NCI-H128 (cell line): ENCODE data around the gene NCAPD2.
A peak's percentile ranks its signal among the peaks of the same experiment; 100 is the strongest.
"Not testable (repeated sequence)": the region's sequence is repeated elsewhere in the genome, so short reads cannot be mapped to it uniquely, and the experiment has no call there.

Experiments used
- DNase-seq: peaks from one replicate; lab custom pipeline; 2025; ENCODE audit not compliant: unreplicated experiment; lab: John Stamatoyannopoulos, UW

NCAPD2 gene

DNA sequence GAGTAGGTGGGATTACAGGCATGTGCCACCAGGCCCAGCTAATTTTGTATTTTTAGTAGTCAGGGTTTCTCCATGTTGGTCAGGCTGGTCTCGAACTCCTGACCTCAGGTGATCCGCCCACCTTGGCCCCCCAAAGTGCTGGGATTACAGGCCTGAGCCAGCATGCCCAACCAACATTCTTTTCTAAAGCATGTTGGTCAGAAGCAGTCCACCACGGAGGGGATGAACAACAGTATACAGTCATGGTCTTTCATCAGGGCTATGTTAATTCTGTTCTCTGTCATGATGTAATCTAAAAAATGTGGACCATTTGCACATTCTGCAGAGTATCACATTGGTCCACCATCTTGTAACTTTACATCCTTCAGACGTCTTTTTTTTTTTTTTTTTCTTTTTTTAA lies 4.5 kb upstream of the NCAPD2 start:
- DNase-seq, result no peak

DNA sequence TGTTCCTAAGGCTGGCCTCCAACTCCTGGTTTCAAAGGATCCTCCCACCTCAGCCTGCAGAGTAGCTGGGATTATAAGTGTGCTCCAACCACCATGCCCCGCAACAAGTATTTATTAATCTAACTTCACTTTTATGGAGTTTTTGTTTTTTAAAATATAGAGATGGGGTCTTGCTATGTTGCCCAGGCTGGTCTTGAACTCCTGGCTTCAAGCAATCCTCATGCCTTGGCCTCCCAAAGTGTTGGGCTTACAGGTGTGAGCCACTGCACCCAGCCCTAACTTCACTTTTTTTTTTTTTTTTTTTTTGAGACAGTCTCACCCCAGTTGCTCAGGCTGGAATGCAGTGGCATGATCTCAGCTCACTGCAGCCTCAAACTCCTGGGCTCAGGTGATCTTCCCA lies 3.2 kb upstream of the NCAPD2 start:
- DNase-seq, result not testable (repeated sequence)

DNA sequence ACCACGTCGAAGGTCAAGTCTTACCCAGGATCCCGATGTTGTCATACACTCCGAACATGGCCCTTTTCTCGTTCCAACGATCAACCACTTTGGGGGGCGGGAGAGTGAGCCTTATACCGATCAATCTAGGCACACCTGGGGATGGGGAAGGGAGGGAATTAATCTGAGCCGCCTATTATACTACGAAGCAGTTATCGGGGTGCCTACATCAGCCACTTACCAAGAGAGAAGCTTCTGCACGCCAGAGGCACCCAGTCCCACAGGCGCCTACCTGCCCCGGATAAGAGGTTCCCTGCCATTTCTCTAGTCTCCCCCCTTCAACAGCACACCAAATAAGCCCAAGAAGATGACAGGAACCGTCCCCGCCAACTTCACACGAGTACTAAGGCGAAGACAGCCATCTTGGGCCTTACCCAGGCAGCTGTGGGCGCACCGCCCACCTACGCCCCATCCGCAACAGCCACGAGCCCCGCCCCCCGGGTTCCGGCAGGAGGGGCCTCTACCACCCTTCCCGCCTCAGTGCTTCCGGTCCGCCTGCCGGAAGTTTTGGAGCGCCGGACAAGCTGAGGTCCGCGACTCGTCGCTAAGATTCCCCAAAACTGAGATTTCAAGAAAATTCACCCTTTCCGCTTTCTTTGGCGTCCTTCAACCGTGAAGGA lies 935 bp upstream of the NCAPD2 start, which contains the start of gene MRPL51:
MRPL51 (minus strand) TSS at position 425 of the 659 bp plus-strand sequence; CDS start at position 299, 126 bp downstream.
- DNase-seq, result peak; percentile 96

DNA sequence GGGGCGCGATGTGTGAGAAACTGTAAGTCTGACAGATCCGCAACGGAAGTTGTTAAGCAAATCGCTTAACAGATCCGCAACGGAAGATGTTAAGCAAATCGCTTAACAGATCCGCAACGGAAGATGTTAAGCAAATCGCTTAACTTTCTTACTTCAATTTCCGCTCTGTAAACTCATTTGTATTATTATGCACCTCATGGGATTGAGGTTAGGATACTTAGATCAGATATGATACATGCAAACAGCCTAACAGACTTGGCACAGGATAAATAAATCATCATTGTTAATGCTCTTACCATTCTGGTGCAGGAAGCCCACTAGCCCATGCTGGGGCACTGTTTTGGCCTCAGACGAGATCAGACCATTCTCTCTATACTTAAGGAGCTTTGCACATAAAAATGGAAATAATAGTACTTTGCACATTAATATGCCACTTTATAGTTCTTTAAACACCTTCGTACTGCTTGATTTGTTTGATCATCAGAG lies 399 bp downstream of the NCAPD2 start:
- no peak for DNase-seq

DNA sequence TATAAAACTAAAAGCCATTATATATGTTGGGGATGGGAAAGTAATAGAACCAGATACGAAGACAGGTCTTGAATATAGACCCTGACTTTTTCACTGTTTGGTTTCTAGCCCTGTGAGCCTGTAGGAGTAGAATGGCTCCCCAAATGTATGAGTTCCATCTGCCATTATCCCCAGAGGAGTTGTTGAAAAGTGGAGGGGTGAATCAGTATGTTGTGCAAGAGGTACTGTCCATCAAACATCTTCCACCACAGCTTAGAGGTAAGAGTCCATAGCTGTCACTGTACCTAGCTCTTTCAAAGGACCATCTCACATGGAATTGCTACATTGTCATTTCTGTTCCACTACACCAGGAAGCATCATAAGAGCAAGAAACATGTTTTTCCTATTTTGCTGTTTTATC lies 1.1 kb downstream of the NCAPD2 start:
- peak; percentile 2 for DNase-seq

DNA sequence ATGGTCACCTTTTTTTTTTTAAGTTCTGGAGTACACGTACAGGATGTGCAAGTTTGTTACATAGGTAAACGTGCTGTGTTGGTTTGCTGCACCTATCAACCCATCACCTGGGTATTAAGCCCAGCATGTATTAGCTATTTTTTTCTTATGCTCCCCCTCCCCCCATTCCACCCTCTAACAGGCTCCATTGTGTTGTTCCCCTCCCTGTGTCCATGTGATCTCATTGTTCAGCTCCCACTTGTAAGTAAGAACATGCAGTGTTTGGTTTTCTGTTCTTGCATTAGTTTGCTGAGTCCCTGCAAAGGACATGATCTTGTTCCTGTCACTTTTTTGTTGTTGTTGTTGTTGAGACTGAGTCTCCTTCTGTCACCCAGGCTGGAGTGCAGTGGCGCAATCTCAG lies 3.4 kb downstream of the NCAPD2 start:
- DNase-seq, result not testable (repeated sequence)

DNA sequence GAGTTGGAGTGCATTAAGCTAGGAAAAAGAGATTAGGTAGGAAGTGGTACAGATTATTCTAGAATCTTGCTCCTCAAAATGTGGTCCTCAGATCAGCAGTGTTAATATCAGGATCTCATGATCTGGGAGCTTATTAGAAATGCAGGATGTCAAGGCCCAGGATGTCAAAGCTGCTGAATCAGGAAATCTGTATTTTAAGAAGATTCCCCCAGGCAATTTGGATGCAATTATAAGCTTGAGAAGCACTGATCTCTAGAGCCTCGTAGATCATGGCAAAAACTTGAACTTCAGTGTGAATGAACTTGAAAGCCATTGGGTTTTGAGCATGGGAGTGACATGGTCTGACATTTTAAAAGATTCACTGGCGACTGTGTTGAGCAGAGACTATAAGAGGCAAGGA lies 6.6 kb downstream of the NCAPD2 start:
- DNase-seq, result no peak

DNA sequence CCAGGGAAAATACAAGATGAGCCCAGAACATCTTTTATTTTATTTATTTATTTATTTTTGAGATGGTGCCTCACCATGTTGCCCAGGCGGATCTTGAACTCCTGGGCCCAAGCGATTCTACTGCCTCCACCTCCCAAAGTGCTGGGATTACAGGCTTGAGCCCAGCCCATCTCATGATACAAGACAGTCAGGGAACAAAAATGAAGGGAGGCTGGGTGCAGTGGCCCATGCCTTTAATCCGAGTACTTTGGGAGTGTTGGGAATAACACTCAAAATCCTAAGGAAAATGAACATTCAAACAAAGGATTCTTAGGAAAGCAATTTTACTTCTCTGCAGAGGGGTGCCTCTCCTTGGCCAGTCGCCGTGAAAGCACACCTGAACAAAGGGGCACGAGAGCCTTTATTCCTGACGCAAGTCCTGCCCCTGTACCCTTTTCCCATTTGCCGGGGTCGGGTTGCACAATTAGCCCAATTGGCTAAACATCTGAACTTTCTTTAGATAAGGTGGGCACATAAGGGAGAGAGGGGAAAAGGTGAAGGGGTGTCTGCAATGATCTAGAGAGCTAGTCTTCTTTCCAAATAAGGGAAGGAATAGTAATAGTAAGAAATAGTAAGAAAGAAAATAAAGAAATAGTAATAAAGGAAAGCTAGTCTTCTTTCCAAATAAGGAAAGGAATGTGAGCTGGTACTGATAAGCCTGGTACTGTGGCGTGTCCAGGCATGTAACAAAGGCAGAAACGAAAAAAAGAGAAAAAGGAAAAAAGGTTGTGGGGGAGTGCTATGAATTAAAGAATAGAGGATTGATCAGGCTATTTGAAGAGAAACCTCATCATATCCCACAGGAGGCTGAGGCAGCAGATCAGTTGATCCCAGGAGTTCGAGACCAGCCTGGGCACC lies 13.4 kb downstream of the NCAPD2 start:
- no peak for DNase-seq

DNA sequence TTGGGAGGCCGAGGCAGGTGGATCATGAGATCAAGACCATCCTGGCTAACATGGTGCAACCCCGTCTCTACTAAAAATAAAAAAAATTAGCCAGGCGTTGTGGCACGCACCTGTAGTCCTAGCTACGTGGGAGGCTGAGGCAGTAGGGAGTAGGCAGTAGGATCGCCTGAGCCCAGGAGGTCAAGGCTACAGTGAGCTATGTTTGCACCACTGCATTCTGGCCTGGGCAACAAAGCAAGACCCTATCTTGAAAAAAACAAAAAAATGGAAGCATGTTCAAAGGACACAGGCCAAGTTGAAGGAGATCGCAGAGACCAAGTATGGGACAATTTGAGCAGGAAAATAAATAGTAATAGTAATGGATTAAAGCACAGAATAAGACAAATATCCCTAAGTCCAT lies 14.2 kb downstream of the NCAPD2 start:
- DNase-seq, result no peak

DNA sequence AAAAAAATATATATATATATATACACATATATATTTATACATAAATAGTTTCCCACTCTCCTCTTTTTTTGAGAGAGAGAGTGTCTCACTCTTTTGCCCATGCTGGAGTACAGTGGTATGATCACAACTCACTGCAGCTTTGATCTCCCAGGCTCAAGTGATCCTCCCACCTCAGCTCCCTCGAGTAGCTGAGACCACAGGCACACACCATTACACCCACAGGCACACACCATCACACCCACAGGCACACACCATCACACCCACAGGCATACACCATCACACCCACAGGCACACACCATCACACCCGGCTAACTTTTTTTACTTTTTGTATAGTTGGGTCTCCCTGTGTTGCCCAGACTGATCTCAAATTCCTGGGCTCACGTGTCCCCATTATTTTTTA lies 26.3 kb downstream of the NCAPD2 start:
- DNase-seq, result no peak

DNA sequence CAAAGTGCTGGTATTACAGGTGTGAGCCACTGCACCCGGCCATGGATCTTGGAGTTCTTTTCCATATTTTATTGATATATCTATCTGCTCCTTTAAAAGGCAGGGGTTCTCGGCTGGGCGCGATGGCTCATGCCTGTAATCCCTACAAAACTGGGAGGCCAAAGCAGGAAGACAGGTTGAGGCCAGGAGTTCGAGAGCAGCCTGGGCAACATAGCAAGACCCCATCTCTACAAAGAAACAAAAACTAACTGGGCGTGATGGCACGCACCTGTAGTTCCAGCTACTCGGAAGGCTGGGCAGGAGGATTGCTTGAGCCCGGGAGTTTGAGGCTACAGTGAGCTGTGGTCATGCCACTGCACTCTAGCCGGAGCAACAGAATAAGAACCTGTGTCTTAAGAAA lies 28.3 kb downstream of the NCAPD2 start:
- DNase-seq, result no peak

DNA sequence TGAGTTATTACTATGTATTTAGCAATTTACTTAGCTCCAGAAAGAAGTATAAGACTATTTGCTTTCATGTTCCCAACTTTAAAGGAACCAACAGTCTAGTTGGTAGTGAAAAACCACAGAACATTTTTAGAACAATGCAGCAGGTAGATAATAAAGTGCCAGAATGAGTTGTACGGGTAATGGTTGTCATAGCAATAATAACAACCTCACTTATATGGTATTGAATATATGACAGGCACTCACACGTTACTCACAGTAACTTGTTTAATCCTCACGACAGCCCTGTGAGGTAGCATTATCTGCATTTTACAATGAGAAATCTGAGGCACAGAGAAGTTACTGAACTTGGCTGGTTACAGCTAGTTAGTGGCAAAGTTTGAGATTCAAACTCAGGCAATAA lies 29.8 kb downstream of the NCAPD2 start:
- no peak for DNase-seq

DNA sequence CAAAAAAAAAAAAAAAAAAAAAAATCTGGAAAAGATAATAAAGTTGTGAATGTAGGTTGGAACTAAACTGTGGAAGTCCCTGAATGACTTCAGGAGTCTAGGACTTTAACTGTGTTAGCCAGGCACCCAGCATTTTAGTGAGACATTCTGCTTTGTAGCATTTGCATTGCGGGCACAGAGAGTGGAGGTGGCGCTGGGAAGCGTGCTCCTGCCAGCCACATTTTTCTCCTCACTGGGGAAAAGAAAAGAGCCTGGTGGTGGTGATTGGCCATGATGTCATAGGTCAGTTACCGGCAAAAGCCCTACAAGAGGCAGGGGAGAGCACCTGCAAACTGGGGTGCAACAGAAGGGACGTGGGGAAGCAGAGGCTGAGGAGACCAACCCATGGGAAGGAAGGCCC lies 30.7 kb downstream of the NCAPD2 start:
- DNase-seq, result no peak

DNA sequence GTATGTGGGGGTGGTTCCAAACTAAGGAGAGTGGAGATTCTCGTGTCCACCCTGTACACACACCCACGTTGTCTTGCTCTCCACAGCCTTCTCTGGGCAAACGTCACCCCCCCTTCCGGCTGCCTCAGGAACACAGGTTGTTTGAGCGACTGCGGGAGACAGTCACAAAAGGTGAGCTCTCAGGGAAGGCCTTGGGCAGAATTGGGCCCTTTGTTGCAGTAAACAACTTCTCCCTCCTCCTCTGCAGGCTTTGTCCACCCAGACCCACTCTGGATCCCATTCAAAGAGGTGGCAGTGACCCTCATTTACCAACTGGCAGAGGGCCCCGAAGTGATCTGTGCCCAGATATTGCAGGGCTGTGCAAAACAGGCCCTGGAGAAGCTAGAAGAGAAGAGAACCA lies 32.3 kb downstream of the NCAPD2 start:
- no peak for DNase-seq

DNA sequence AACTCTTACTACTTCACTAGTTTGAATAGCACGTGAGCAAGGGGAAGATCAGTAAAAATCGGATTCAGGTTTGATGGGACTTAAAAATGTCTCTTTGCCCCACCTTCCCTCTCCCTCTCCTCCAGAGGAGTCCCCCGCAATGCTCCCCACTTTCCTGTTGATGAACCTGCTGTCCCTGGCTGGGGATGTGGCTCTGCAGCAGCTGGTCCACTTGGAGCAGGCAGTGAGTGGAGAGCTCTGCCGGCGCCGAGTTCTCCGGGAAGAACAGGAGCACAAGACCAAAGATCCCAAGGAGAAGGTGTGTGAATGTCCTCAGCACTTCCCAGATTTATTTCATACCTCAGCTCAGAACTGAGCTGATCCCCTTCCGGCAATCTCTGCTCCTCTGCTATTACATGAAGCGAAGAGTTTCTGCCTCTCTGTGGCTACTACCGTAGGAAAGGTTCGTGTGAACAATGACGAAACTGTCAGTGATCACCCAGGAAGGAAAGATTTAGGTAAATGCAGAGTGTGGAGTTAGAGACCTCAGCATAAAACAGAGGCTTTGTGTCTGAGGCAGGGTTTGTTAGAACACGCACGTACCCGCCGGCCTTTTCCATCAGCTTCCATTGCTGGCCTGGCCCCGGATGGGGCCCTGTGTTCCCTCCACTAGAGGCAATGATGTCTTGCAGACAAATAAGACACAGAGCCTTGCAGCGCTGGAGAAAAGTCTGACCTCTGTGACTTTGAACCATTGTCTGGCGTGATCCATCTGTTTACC lies 33.0 kb downstream of the NCAPD2 start:
- DNase-seq, result no peak

DNA sequence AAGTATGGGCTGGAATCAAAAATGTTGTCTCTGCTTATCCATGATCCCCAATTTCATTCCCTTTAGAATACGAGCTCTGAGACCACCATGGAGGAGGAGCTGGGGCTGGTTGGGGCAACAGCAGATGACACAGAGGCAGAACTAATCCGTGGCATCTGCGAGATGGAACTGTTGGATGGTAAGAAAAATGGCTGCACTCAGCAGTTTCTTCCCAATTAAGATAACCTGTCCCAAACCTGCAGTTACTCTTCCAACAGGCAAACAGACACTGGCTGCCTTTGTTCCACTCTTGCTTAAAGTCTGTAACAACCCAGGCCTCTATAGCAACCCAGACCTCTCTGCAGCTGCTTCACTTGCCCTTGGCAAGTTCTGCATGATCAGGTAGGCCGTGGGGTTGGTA lies 33.8 kb downstream of the NCAPD2 start:
- DNase-seq, result no peak

DNA sequence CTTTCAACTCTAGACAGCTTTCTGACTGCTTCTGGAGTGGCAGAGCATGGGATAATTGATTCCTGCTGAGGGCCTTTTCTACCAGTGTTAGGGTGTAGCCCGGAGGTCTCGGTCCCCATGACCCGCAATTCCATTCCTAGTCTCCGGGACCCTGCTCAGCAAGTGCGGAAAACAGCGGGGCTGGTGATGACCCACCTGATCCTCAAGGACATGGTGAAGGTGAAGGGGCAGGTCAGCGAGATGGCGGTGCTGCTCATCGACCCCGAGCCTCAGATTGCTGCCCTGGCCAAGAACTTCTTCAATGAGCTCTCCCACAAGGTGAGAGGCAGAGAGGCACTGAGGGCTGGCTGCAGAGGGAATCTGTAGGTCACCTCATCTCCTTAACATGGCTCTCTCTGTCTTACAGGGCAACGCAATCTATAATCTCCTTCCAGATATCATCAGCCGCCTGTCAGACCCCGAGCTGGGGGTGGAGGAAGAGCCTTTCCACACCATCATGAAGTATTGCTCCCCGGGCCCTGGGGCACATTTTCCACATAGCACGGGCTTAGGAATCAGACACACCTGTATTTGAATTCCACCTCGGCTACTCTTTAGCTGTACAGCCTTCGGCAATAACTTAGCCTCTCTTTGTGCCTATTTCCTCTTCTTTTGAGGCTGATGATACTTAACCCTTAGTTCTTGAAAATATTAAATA lies 34.8 kb downstream of the NCAPD2 start:
- no peak for DNase-seq

DNA sequence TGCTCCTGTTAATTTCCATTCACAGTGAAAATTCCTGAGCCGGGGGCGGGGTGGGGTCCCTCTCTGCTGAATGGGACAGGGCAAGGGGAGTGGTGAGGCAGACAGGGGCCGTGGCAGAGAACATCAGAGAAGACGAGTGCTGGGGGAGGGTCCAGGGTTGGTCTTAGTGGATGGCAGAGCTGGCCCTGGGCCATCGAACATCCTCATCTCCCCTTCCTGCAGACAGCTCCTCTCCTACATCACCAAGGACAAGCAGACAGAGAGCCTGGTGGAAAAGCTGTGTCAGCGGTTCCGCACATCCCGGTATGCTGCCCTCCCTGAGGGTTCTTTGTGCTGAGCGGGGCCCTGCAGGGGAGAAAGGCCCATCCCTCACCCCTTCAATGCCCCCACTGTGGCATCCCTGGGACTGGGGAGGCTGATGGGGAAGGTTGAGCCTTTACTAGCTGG lies 35.4 kb downstream of the NCAPD2 start:
- no peak for DNase-seq

DNA sequence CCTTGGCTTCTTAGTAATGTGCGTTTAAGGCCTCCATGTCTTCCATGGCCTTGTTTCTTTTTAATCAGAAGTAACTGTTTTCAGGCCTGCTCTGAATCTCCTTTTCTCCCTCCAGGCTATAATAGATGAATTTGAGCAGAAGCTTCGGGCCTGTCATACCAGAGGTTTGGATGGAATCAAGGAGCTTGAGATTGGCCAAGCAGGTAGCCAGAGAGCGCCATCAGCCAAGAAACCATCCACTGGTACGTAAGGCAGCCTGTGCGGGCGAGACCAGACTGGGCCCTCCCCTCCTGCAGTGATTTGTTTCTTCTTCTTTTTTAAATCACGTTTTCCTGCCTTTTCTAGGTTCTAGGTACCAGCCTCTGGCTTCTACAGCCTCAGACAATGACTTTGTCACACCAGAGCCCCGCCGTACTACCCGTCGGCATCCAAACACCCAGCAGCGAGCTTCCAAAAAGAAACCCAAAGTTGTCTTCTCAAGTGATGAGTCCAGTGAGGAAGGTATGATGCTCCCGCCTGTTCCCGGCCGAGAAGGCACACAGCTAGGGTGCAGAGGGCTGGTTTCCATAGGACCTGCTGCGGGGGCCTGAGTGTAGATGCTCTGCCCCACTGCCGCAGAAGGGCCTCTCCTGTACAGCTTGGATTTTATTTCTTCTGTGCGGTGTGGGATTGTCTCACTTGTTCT lies 36.8 kb downstream of the NCAPD2 start:
- DNase-seq, result no peak
